Activated naive CD4-positive, alpha-beta T cell treated with anti-CD3 and anti-CD28 coated beads, Interleukin-2, amount 50 U/mL, for 72 hours (primary cell): ENCODE measurements around the gene MAN2B1. TPM values are rescaled to one million over a fixed set of nuclear protein-coding genes. Genes with fewer than 3 reads are reported as not detected.
"Not testable (repeated sequence)": the region's sequence is repeated elsewhere in the genome, so short reads cannot be mapped to it uniquely, and the experiment has no call there.

Experiments used
- ATAC-seq, 2 donors: fragments of 150-1000 bp; cut with Tn5 transposase; 2 replicates each; pipeline ENCODE4 v1.10.0; 2021; ENCODE audit warnings: mild to moderate bottlenecking in 2 of 2, moderate library complexity in 2 of 2
- DNase-seq, 2 donors: peaks; one replicate each; pipeline ENCODE4 v3.0.0; 2021 to 2022; ENCODE audit warnings: low spot score in 2 of 2
- H3K27ac Mint-ChIP-seq, 2 donors: one replicate each; pipeline ENCODE4 v1.8.0; 2022; ENCODE audit warnings: mild to moderate bottlenecking in 2 of 2, mixed read lengths in 2 of 2
- H3K36me3 Mint-ChIP-seq, 2 donors: one replicate each; pipeline ENCODE4 v1.8.0; 2022; ENCODE audit warnings: mixed read lengths in 2 of 2
- H3K9me3 Mint-ChIP-seq, 2 donors: one replicate each; pipeline ENCODE4 v1.8.0; 2022; ENCODE audit warnings: mixed read lengths in 2 of 2
- total RNA-seq, 2 donors: library from RNA; stranded (reverse); gene quantifications; one replicate each; pipeline ENCODE4 v1.2.3, GENCODE V29; 2022

MAN2B1 gene
- total RNA-seq, 2 donors from 2014 or later, result 136 to 174 TPM

GRCh38 chr19:12695997-12696365 is 29.4 kb upstream of the MAN2B1 start:
- H3K36me3 Mint-ChIP-seq, result peaks cover 0 to 8% of the 10 kb centered on the region in 2 donors
- ATAC-seq (peak; percentile 15 to 39), DNase-seq (no peak)
- peak overlapping the region; percentile 36 to 89 for H3K27ac Mint-ChIP-seq
- H3K9me3 Mint-ChIP-seq, result no peaks in the 10 kb centered on the region

DNA sequence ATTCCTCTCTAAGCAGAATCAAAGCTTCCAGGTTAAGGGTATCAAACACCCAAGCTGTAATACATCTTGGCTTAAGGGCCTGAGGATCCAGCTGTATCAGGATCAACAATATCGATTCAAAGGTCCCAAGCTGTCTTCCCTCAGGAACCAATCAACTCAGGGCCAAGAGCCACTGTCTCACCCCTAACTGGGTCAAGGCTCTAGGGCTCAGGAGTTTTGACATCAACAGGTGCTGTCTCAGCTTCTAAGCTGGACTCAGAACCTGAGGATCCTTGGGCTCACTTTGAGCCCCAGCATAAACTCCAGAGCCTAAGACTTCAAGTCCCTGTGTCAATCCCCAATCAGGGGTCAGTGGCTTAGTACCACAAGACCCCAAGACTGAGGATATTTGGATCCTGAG is 29.0 kb upstream of the MAN2B1 start:
- Mint-ChIP-seq H3K9me3 (no peaks in the 10 kb centered on the region), H3K36me3 (peaks cover 0 to 8% of the 10 kb centered on the region in 2 donors), H3K27ac (peak overlapping the region in 1 of 2 donors; percentile 36)
- DNase-seq (no peak), ATAC-seq (no peak)

GRCh38 chr19:12695096-12695495 is 28.6 kb upstream of the MAN2B1 start:
- no peaks in the 10 kb centered on the region for H3K9me3 Mint-ChIP-seq
- ATAC-seq (no peak), DNase-seq (no peak)
- peaks cover 0 to 8% of the 10 kb centered on the region in 2 donors for H3K36me3 Mint-ChIP-seq
- H3K27ac Mint-ChIP-seq, result no peak overlapping the region

- H3K9me3 Mint-ChIP-seq, result no peaks in the 10 kb centered on the region
- peaks cover 0 to 8% of the 10 kb centered on the region in 2 donors for H3K36me3 Mint-ChIP-seq
- no peak overlapping the region for H3K27ac Mint-ChIP-seq
- DNase-seq, result no peak
- ATAC-seq, result no peak
Observed at GRCh38 chr19:12694641-12695040, 28.1 kb upstream of the MAN2B1 start.

- no peak for DNase-seq
- H3K27ac Mint-ChIP-seq, result no peak overlapping the region
- H3K9me3 Mint-ChIP-seq, result no peaks in the 10 kb centered on the region
- no peak for ATAC-seq
- peaks cover 0 to 4% of the 10 kb centered on the region in 2 donors for H3K36me3 Mint-ChIP-seq
Observed at GRCh38 chr19:12692960-12693359, 26.4 kb upstream of the MAN2B1 start.

DNA sequence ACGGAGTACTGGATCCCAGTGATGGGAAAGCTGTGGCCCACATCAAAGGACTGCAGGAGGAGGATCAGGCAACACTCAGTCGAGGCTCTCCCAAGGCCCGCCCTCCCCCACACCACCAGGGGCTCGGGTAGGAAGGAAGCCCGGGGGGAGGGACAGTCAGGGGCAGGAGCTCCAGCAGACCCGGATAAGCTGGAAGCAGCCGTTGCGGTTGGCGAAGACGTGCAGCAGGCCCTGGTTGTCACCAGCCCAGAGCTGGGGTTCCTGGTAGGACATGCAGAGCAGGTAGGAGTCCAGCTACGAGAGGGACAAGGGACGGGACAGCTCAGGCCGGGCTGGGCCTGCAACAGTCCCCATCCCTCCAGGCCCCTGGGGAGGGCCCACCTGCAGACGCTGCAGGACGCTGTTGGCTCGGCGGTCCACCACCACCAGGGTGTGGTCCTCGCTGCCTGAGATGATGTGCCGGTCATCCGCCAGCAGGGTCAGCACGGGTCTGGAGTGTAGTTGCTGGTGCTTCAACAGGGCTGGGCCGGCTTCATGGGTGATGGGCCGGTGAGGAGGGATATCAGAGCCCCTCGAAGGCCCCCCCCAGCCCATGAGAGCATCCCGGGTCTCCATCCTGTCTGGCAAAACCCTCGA is 23.2 kb upstream of the MAN2B1 start:
- no peaks in the 10 kb centered on the region for H3K9me3 Mint-ChIP-seq
- H3K27ac Mint-ChIP-seq, result no peak overlapping the region
- H3K36me3 Mint-ChIP-seq, result no peaks in the 10 kb centered on the region
- DNase-seq (no peak), ATAC-seq (peak in 1 of 2 donors; percentile 19)

DNA sequence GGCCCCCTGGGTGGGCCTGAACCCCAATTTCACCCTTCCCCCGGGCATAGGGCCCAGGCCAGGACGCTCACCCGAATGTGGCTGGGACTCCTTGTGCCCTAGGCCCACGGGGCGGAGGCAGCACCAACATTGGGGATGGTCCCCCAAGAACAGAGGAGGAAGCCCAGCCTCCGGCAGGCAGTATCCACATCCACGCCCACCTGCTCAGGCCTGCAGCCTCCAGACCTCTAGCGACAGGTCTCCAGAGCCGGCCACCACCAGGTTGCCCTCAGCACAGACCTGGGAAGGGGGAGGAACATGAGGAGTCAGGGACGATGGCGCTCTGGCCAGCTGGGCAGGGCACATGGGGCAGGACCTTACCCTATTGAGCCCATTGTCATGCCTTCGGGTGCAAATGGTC is 22.5 kb upstream of the MAN2B1 start:
- DNase-seq, result no peak
- ATAC-seq, result no peak
- no peaks in the 10 kb centered on the region for H3K36me3 Mint-ChIP-seq
- H3K9me3 Mint-ChIP-seq, result no peaks in the 10 kb centered on the region
- H3K27ac Mint-ChIP-seq, result peak overlapping the region in 1 of 2 donors; percentile 64

DNA sequence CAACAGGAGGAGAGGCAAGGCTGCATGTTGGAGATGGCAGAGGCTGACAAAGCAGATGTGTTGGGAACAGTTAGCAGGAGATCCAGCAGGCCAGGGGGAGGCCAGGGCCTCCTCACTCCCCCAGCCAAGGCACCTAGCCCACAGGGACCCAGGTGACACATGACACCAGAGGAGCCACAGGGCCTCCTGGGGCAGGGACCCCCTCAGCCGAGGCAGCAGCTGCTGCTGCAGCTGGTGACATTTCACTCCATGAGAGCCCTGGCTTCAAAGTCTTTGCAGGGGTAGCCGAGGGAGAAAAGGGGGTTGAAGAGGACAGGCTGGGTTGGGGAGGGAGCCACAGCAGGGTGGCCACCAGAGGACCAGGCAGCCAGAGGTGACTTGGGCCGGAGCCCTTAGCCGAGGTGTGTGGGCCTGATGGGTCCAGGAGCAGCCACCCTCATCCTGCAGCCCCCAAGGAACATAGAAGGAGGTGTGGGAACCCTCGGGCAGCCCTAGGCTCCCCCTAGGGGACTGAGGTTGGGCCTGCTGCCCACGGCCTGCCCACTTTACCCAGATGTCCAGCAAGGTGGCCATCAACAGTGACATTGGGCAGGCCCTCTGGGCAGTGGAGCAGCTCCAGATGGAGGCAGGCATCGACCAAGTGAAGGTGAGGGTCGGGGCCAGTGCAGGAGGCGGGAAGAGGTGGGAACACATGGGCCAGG is 21.1 kb upstream of the MAN2B1 start, which contains the start of gene GNG14:
TSS of gene GNG14 (plus strand) at position 503 of the 701 bp plus-strand sequence. CDS start at position 554, 51 bp downstream.
- ATAC-seq (peak in 1 of 2 donors; percentile 14), DNase-seq (no peak)
- Mint-ChIP-seq H3K36me3 (no peaks in the 10 kb centered on the region), H3K27ac (peak within 1 kb of the TSS; percentile 37 to 64), H3K9me3 (no peaks in the 10 kb centered on the region)

- no peak for DNase-seq
- Mint-ChIP-seq H3K27ac (peak overlapping the region in 1 of 2 donors; percentile 3), H3K9me3 (no peaks in the 10 kb centered on the region), H3K36me3 (peaks cover 4 to 9% of the 10 kb centered on the region in 2 donors)
- no peak for ATAC-seq
Observed at GRCh38 chr19:12685831-12686230, 19.3 kb upstream of the MAN2B1 start.

GRCh38 chr19:12681074-12681987 is 14.8 kb upstream of the MAN2B1 start, which contains the start of gene DHPS:
TSS of gene DHPS (minus strand) at chr19:12681880. CDS start at chr19:12681766, 114 bp downstream.
- H3K27ac Mint-ChIP-seq, result peak within 1 kb of the TSS; percentile 98 to 99
- no peaks in the 10 kb centered on the region for H3K9me3 Mint-ChIP-seq
- peaks cover 20 to 30% of the 10 kb centered on the region in 2 donors for H3K36me3 Mint-ChIP-seq
- ATAC-seq, result peak; percentile 87 to 92
- peak; percentile 88 to 90 for DNase-seq

GRCh38 chr19:12680034-12680433 is 13.5 kb upstream of the MAN2B1 start:
- DNase-seq (no peak), ATAC-seq (no peak)
- peaks cover 20 to 33% of the 10 kb centered on the region in 2 donors for H3K36me3 Mint-ChIP-seq
- H3K27ac Mint-ChIP-seq, result peak overlapping the region in 1 of 2 donors; percentile 22
- no peaks in the 10 kb centered on the region for H3K9me3 Mint-ChIP-seq

- DNase-seq, ATAC-seq, H3K9me3 Mint-ChIP-seq, H3K27ac Mint-ChIP-seq: not testable (repeated sequence)
- H3K36me3 Mint-ChIP-seq, result peaks cover 20 to 33% of the 10 kb centered on the region in 2 donors
Observed at GRCh38 chr19:12678039-12678438, 11.5 kb upstream of the MAN2B1 start.

DNA sequence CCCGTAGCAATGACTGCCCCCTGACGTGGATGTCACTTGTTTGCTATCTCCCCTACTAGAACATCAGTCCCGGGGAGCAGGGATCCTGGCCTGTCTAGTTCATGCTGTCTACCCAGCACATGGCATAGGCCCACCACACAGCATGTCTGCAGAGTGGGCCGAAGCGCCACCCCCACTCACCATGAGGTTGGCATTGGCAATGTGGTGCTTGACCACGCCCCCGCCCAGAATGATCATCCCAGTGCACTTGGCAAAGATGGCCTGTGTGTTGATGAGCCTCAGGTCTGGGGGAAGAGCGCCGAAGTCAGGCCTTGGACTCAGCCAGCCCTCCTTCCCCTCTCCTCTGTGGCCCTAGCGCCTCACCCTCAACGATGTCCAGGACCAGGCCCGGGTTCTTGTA is 10.4 kb upstream of the MAN2B1 start:
- peaks cover 20 to 33% of the 10 kb centered on the region in 2 donors for H3K36me3 Mint-ChIP-seq
- DNase-seq, result no peak
- H3K9me3 Mint-ChIP-seq, result no peaks in the 10 kb centered on the region
- no peak for ATAC-seq
- no peak overlapping the region for H3K27ac Mint-ChIP-seq

DNA sequence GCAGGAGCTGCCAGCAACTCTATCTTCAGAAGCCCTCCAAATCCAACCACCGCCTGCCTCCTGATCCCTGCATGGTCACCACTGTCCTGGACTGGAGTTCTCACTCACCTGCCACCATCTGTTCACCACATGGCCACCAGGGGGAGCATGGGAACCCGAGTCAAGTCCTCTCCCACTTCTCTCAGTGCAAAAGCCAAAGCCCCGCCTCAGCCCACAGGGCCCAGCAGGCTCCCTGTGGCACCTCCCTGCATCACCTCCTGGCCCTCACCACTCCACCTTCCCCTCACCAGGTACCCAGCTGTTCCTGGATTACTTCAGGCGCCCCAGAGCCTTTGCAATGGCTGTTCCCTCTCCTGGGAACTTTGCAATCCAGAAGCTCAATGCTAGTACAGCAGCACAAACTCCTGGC is 9.8 kb upstream of the MAN2B1 start:
- no peaks in the 10 kb centered on the region for H3K9me3 Mint-ChIP-seq
- DNase-seq (peak; percentile 82 to 93), ATAC-seq (peak; percentile 32 to 38)
- H3K36me3 Mint-ChIP-seq, result peaks cover 20 to 29% of the 10 kb centered on the region in 2 donors
- H3K27ac Mint-ChIP-seq, result peak overlapping the region; percentile 6 to 66

GRCh38 chr19:12675940-12676339 is 9.4 kb upstream of the MAN2B1 start:
- ATAC-seq (peak in 1 of 2 donors; percentile 1), DNase-seq (no peak)
- peaks cover 17 to 25% of the 10 kb centered on the region in 2 donors for H3K36me3 Mint-ChIP-seq
- no peaks in the 10 kb centered on the region for H3K9me3 Mint-ChIP-seq
- H3K27ac Mint-ChIP-seq, result peak overlapping the region; percentile 36 to 66

- ATAC-seq (no peak), DNase-seq (no peak)
- Mint-ChIP-seq H3K27ac (peak overlapping the region; percentile 25 to 36), H3K9me3 (no peaks in the 10 kb centered on the region), H3K36me3 (peaks cover 14 to 26% of the 10 kb centered on the region in 2 donors)
Observed at GRCh38 chr19:12675399-12675798, 8.9 kb upstream of the MAN2B1 start.
